NT2/D1 (cell line): ENCODE data around the gene PLA2G4D.

Source experiments
- SUZ12 ChIP-seq: IDR thresholded peaks from 2 replicates; pipeline ENCODE4 v1.6.1; 2011; ENCODE audit not compliant: insufficient read length, insufficient read depth; ENCODE audit errors: extremely low read depth
- YY1 ChIP-seq: IDR thresholded peaks from 2 replicates; pipeline ENCODE4 v1.6.1; 2011; ENCODE audit not compliant: insufficient read length, insufficient read depth
- ZNF274 ChIP-seq: IDR thresholded peaks from 2 replicates; pipeline ENCODE4 v1.6.1; 2011; ENCODE audit warnings: mild to moderate bottlenecking, low read depth, low read length

- TF ChIP-seq ZNF274, result no peak
- TF ChIP-seq YY1, result no peak
- TF ChIP-seq SUZ12, result no peak
Measured at GRCh38 chr15:42108806-42109205, 14.4 kb upstream of the PLA2G4D start.
